ENCODE measurements around the gene KLK5. TPM values are rescaled to one million over a fixed set of nuclear protein-coding genes. Genes with fewer than 3 reads are reported as not detected.

The KLK5 gene
- total and polyA plus RNA-seq, 4 donors = not detected

GRCh38 chr19:50962245-50962644 lies 9.4 kb upstream of the KLK5 start:
- H3K27me3 ChIP-seq (ENCODE audit: control insufficient read depth in 1 of 2, insufficient read depth in 2 of 2, low read length in 1 of 2) = no peaks in the 10 kb centered on the region
- no peak for ATAC-seq (ENCODE audit: low FRiP score)

GRCh38 chr19:50959731-50960500 lies 7.1 kb upstream of the KLK5 start:
- DNase-seq (no peak), ATAC-seq (ENCODE audit: low FRiP score) (no peak)
- no peak overlapping the region for H3K27ac ChIP-seq (ENCODE audit: low read depth in 1 of 2, low read length in 2 of 2)
- no peaks in the 10 kb centered on the region for H3K36me3 ChIP-seq (ENCODE audit: control insufficient read depth in 1 of 2, insufficient read depth in 2 of 2, low read length in 1 of 2)
- intact Hi-C loops (cut with DNase I) = no loop called here
- WGBS, 2 donors = 57 to 63% methylated on average over 7 to 8 of the region's 9 CpGs
- no peaks in the 10 kb centered on the region for H3K4me1 ChIP-seq (ENCODE audit: control insufficient read depth in 1 of 2, insufficient read depth in 2 of 2, low read length in 2 of 2)
- H3K27me3 ChIP-seq (ENCODE audit: control insufficient read depth in 1 of 2, insufficient read depth in 2 of 2, low read length in 1 of 2) = no peaks in the 10 kb centered on the region
- no peaks in the 10 kb centered on the region for H3K9me3 ChIP-seq (ENCODE audit: control insufficient read depth, low read length)
- no peak overlapping the region for H3K4me3 ChIP-seq (ENCODE audit: low read length in 2 of 2)

More at GRCh38 chr19:50962245-50962644, 9.4 kb upstream of the KLK5 start:
- H3K27ac ChIP-seq (ENCODE audit: low read depth in 1 of 2, low read length in 2 of 2) = no peak overlapping the region
- no peaks in the 10 kb centered on the region for H3K36me3 ChIP-seq (ENCODE audit: control insufficient read depth in 1 of 2, insufficient read depth in 2 of 2, low read length in 1 of 2)
- intact Hi-C loops (cut with DNase I) = no loop called here
- no peaks in the 10 kb centered on the region for H3K4me1 ChIP-seq (ENCODE audit: control insufficient read depth in 1 of 2, insufficient read depth in 2 of 2, low read length in 2 of 2)
- no peak for DNase-seq
- H3K4me3 ChIP-seq (ENCODE audit: low read length in 2 of 2) = no peak overlapping the region
- WGBS, 2 donors = 83 to 90% methylated on average over 1 of the region's 1 CpG
- H3K9me3 ChIP-seq (ENCODE audit: control insufficient read depth, low read length) = no peaks in the 10 kb centered on the region

- Histone ChIP-seq H3K27me3 (ENCODE audit: control insufficient read depth in 1 of 2, insufficient read depth in 2 of 2, low read length in 1 of 2) (no peaks in the 10 kb centered on the region), H3K4me3 (ENCODE audit: low read length in 2 of 2) (no peak overlapping the region), H3K4me1 (ENCODE audit: control insufficient read depth in 1 of 2, insufficient read depth in 2 of 2, low read length in 2 of 2) (no peaks in the 10 kb centered on the region), H3K36me3 (ENCODE audit: control insufficient read depth in 1 of 2, insufficient read depth in 2 of 2, low read length in 1 of 2) (no peaks in the 10 kb centered on the region), H3K27ac (ENCODE audit: low read depth in 1 of 2, low read length in 2 of 2) (no peak overlapping the region), H3K9me3 (ENCODE audit: control insufficient read depth, low read length) (no peaks in the 10 kb centered on the region)
- WGBS, 2 donors = 71 to 75% methylated on average over 8 of the region's 8 CpGs
- no peak for DNase-seq
- no peak for ATAC-seq (ENCODE audit: low FRiP score)
- intact Hi-C loops (cut with DNase I) = no loop called here
These were observed 4.7 kb upstream of the KLK5 start for GRCh38 chr19:50957587-50957986.

GRCh38 chr19:50949861-50950260 lies 3.0 kb downstream of the KLK5 start:
- intact Hi-C loops (cut with DNase I) = no loop called here
- WGBS, 2 donors = 44 to 50% methylated on average over 17 to 19 of the region's 19 CpGs
- Histone ChIP-seq H3K27me3 (ENCODE audit: control insufficient read depth in 1 of 2, insufficient read depth in 2 of 2, low read length in 1 of 2) (no peaks in the 10 kb centered on the region), H3K4me1 (ENCODE audit: control insufficient read depth in 1 of 2, insufficient read depth in 2 of 2, low read length in 2 of 2) (no peaks in the 10 kb centered on the region), H3K4me3 (ENCODE audit: low read length in 2 of 2) (no peak overlapping the region), H3K27ac (ENCODE audit: low read depth in 1 of 2, low read length in 2 of 2) (no peak overlapping the region), H3K36me3 (ENCODE audit: control insufficient read depth in 1 of 2, insufficient read depth in 2 of 2, low read length in 1 of 2) (no peaks in the 10 kb centered on the region), H3K9me3 (ENCODE audit: control insufficient read depth, low read length) (peaks cover 1% of the 10 kb centered on the region)
- no peak for DNase-seq
- no peak for ATAC-seq (ENCODE audit: low FRiP score)

GRCh38 chr19:50947123-50947522 lies 5.7 kb downstream of the KLK5 start:
- WGBS, 2 donors = 78 to 85% methylated on average over 4 of the region's 4 CpGs
- Histone ChIP-seq H3K27me3 (ENCODE audit: control insufficient read depth in 1 of 2, insufficient read depth in 2 of 2, low read length in 1 of 2) (no peaks in the 10 kb centered on the region), H3K36me3 (ENCODE audit: control insufficient read depth in 1 of 2, insufficient read depth in 2 of 2, low read length in 1 of 2) (no peaks in the 10 kb centered on the region), H3K9me3 (ENCODE audit: control insufficient read depth, low read length) (peaks cover 1% of the 10 kb centered on the region), H3K27ac (ENCODE audit: low read depth in 1 of 2, low read length in 2 of 2) (no peak overlapping the region), H3K4me1 (ENCODE audit: control insufficient read depth in 1 of 2, insufficient read depth in 2 of 2, low read length in 2 of 2) (no peaks in the 10 kb centered on the region), H3K4me3 (ENCODE audit: low read length in 2 of 2) (no peak overlapping the region)
- DNase-seq = no peak
- intact Hi-C loops (cut with DNase I) = no loop called here
- ATAC-seq (ENCODE audit: low FRiP score) = no peak

- no peak overlapping the region for H3K4me3 ChIP-seq (ENCODE audit: low read length in 2 of 2)
- no peaks in the 10 kb centered on the region for H3K36me3 ChIP-seq (ENCODE audit: control insufficient read depth in 1 of 2, insufficient read depth in 2 of 2, low read length in 1 of 2)
- peaks cover 3% of the 10 kb centered on the region for H3K9me3 ChIP-seq (ENCODE audit: control insufficient read depth, low read length)
- no peaks in the 10 kb centered on the region for H3K4me1 ChIP-seq (ENCODE audit: control insufficient read depth in 1 of 2, insufficient read depth in 2 of 2, low read length in 2 of 2)
- WGBS, 2 donors = 67% methylated on average over 4 of the region's 4 CpGs
- no peak overlapping the region for H3K27ac ChIP-seq (ENCODE audit: low read depth in 1 of 2, low read length in 2 of 2)
- ATAC-seq (ENCODE audit: low FRiP score) = no peak
- intact Hi-C loops (cut with DNase I) = no loop called here
- H3K27me3 ChIP-seq (ENCODE audit: control insufficient read depth in 1 of 2, insufficient read depth in 2 of 2, low read length in 1 of 2) = no peaks in the 10 kb centered on the region
- DNase-seq = peak in 1 of 2 donors; percentile 9
These were observed 8.0 kb downstream of the KLK5 start for GRCh38 chr19:50944795-50945194.

- H3K4me1 ChIP-seq (ENCODE audit: control insufficient read depth in 1 of 2, insufficient read depth in 2 of 2, low read length in 2 of 2) = no peaks in the 10 kb centered on the region
- no peak overlapping the region for H3K4me3 ChIP-seq (ENCODE audit: low read length in 2 of 2)
- H3K27me3 ChIP-seq (ENCODE audit: control insufficient read depth in 1 of 2, insufficient read depth in 2 of 2, low read length in 1 of 2) = no peaks in the 10 kb centered on the region
- H3K9me3 ChIP-seq (ENCODE audit: control insufficient read depth, low read length) = peaks cover 6% of the 10 kb centered on the region
- intact Hi-C loops (cut with DNase I) = no loop called here
- no peaks in the 10 kb centered on the region for H3K36me3 ChIP-seq (ENCODE audit: control insufficient read depth in 1 of 2, insufficient read depth in 2 of 2, low read length in 1 of 2)
- ATAC-seq (ENCODE audit: low FRiP score) (no peak), DNase-seq (peak in 1 of 2 donors; percentile 37)
- no peak overlapping the region for H3K27ac ChIP-seq (ENCODE audit: low read depth in 1 of 2, low read length in 2 of 2)
- 84 to 87% methylated on average over 10 of the region's 10 CpGs for WGBS, 2 donors
These were observed 9.6 kb downstream of the KLK5 start for GRCh38 chr19:50943074-50943828.

- Histone ChIP-seq H3K9me3 (ENCODE audit: control insufficient read depth, low read length) (peaks cover 8% of the 10 kb centered on the region), H3K4me1 (ENCODE audit: control insufficient read depth in 1 of 2, insufficient read depth in 2 of 2, low read length in 2 of 2) (no peaks in the 10 kb centered on the region), H3K36me3 (ENCODE audit: control insufficient read depth in 1 of 2, insufficient read depth in 2 of 2, low read length in 1 of 2) (no peaks in the 10 kb centered on the region), H3K4me3 (ENCODE audit: low read length in 2 of 2) (no peak overlapping the region), H3K27me3 (ENCODE audit: control insufficient read depth in 1 of 2, insufficient read depth in 2 of 2, low read length in 1 of 2) (no peaks in the 10 kb centered on the region), H3K27ac (ENCODE audit: low read depth in 1 of 2, low read length in 2 of 2) (no peak overlapping the region)
- intact Hi-C loops (cut with DNase I) = no loop called here
- DNase-seq = no peak
- WGBS, 2 donors = 66 to 71% methylated on average over 2 of the region's 2 CpGs
- ATAC-seq (ENCODE audit: low FRiP score) = no peak
These were observed 13.2 kb downstream of the KLK5 start for GRCh38 chr19:50939596-50939995.

- DNase-seq (no peak), ATAC-seq (ENCODE audit: low FRiP score) (no peak)
- no peak overlapping the region for H3K27ac ChIP-seq (ENCODE audit: low read depth in 1 of 2, low read length in 2 of 2)
- no peak overlapping the region for H3K4me3 ChIP-seq (ENCODE audit: low read length in 2 of 2)
- H3K27me3 ChIP-seq (ENCODE audit: control insufficient read depth in 1 of 2, insufficient read depth in 2 of 2, low read length in 1 of 2) = no peaks in the 10 kb centered on the region
- WGBS, 2 donors = 74 to 75% methylated on average over 8 of the region's 8 CpGs
- intact Hi-C loops (cut with DNase I) = no loop called here
- peaks cover 3% of the 10 kb centered on the region for H3K9me3 ChIP-seq (ENCODE audit: control insufficient read depth, low read length)
- no peaks in the 10 kb centered on the region for H3K36me3 ChIP-seq (ENCODE audit: control insufficient read depth in 1 of 2, insufficient read depth in 2 of 2, low read length in 1 of 2)
- H3K4me1 ChIP-seq (ENCODE audit: control insufficient read depth in 1 of 2, insufficient read depth in 2 of 2, low read length in 2 of 2) = no peaks in the 10 kb centered on the region
These were observed 19.2 kb downstream of the KLK5 start for GRCh38 chr19:50933640-50934039.

All from aorta (tissue), 5 donors.